ENCODE data around the gene LRRC27. TPM values are rescaled to one million over a fixed set of nuclear protein-coding genes. Genes with fewer than 3 reads are reported as not detected.

The LRRC27 gene
- total RNA-seq, 6 donors from 2014 or later, result 7.4 to 110 (median 15.1) TPM

DNA sequence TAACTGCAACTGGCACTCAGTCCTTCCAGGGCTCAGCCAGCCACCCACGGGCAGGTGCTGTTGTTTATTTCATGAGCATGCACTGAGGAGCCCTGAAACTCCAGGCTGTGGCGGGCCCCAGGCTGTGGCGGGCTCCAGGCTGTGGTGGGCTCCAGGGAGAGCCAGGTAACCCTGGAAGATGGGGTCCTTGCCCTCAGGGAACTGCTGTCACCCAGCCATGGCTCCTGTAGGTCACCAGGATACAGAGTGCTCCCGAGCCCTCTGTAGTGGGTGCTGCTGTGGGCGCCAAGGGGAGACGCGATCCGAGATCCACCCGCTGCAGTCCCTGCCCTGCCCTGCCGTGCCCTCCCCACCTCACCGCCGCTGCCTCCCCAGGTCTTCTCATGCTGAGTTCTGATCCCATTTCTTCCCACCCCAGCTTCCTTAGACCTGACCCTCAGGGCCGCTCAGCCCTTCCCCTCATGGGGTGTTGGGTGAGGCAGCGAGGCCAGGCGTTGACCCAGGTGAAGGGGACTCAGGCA, 29.6 kb downstream of the LRRC27 start:
- TF ChIP-seq POLR2AphosphoS5 (IDR thresholded peaks at IDR 0.05) (no peak), EP300 (IDR thresholded peaks at IDR 0.05) (no peak), POLR2A (IDR thresholded peaks at IDR 0.05) (no peak)
- TF ChIP-seq, protein P1, sequence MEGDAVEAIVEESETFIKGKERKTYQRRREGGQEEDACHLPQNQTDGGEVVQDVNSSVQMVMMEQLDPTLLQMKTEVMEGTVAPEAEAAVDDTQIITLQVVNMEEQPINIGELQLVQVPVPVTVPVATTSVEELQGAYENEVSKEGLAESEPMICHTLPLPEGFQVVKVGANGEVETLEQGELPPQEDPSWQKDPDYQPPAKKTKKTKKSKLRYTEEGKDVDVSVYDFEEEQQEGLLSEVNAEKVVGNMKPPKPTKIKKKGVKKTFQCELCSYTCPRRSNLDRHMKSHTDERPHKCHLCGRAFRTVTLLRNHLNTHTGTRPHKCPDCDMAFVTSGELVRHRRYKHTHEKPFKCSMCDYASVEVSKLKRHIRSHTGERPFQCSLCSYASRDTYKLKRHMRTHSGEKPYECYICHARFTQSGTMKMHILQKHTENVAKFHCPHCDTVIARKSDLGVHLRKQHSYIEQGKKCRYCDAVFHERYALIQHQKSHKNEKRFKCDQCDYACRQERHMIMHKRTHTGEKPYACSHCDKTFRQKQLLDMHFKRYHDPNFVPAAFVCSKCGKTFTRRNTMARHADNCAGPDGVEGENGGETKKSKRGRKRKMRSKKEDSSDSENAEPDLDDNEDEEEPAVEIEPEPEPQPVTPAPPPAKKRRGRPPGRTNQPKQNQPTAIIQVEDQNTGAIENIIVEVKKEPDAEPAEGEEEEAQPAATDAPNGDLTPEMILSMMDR (IDR thresholded peaks at IDR 0.05), result no peak
- peak in 1 of 2 donors; percentile 8 for DNase-seq
- WGBS, 2 donors, result 93 to 98% methylated on average over 10 to 15 of the region's 15 CpGs
- no peak overlapping the region for H3K27ac ChIP-seq
- peaks cover 0 to 24% (median 11%) of the 10 kb centered on the region in 4 donors for H3K36me3 ChIP-seq
- no peak overlapping the region for H3K4me3 ChIP-seq
- peak in 1 of 2 donors; percentile 4 for ATAC-seq (ENCODE audit: low FRiP score in 2 of 2)
- H3K9me3 ChIP-seq, result no peaks in the 10 kb centered on the region
- no peaks in the 10 kb centered on the region for H3K27me3 ChIP-seq
- no peaks in the 10 kb centered on the region for H3K4me1 ChIP-seq

DNA sequence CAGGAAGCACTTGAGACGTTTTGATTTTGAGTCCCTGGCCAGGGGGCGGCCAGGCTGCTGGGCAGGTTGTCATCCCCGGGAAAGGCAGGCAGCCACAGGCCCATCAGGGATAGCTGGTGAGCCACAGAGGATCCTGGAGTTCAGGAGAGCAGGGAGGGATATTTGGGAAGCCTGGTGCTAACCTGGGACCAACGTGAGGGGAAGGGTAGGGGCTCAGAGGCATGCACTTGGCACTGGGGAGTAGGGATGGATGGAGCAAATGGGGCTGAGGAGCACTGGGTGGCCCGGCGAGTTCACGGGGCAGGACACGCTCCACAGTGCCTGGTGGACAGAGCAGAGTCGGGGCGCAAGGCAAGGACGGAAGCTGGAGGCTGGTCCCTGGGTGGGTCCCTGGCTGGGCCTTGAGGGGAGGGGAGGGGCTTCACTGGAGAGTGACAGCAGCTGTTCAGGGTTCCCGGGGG, 30.2 kb downstream of the LRRC27 start:
- DNase-seq, result peak in 1 of 2 donors; percentile 12
- Histone ChIP-seq H3K27me3 (no peaks in the 10 kb centered on the region), H3K27ac (no peak overlapping the region), H3K4me3 (no peak overlapping the region), H3K36me3 (peaks cover 0 to 25% (median 12%) of the 10 kb centered on the region in 4 donors), H3K9me3 (no peaks in the 10 kb centered on the region), H3K4me1 (no peaks in the 10 kb centered on the region)
- WGBS, 2 donors, result 63 to 94% methylated on average over 3 to 9 of the region's 12 CpGs
- no peak for ATAC-seq (ENCODE audit: low FRiP score in 2 of 2)
- no peak for TF ChIP-seq EP300 (IDR thresholded peaks at IDR 0.05)
- TF ChIP-seq, protein P1 (IDR thresholded peaks at IDR 0.05), result no peak
- no peak for TF ChIP-seq POLR2A (IDR thresholded peaks at IDR 0.05)
- TF ChIP-seq POLR2AphosphoS5 (IDR thresholded peaks at IDR 0.05), result no peak

DNA sequence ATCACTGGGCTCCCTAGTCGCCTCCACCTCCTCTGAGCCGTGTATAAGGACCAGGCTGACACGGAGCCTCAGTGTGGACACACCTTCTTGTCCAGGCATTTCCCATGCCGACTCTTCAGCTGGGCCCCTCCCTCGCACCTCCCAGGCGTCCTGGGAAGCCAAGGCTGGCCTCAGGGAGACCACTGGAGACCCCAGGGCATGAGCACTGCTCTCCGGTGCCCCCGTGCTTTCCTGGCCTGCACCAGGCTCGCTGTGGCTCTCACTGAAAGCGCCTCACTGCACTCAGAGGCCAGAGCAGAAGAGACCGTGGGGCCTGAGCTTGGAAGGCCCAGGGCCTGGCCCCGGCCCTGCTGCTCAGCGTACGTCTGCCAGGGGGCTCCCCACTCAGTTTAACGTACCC, 31.4 kb downstream of the LRRC27 start:
- Histone ChIP-seq H3K4me1 (no peaks in the 10 kb centered on the region), H3K4me3 (no peak overlapping the region), H3K27me3 (no peaks in the 10 kb centered on the region), H3K27ac (no peak overlapping the region), H3K9me3 (no peaks in the 10 kb centered on the region), H3K36me3 (peaks cover 0 to 27% (median 12%) of the 10 kb centered on the region in 4 donors)
- WGBS, 2 donors, result 91 to 97% methylated on average over 10 to 15 of the region's 15 CpGs
- DNase-seq, result peak in 1 of 2 donors; percentile 16
- ATAC-seq (ENCODE audit: low FRiP score in 2 of 2), result no peak
- no peak for TF ChIP-seq EP300 (IDR thresholded peaks at IDR 0.05)
- no peak for TF ChIP-seq POLR2A (IDR thresholded peaks at IDR 0.05)
- TF ChIP-seq, protein P1 (IDR thresholded peaks at IDR 0.05), result no peak
- no peak for TF ChIP-seq POLR2AphosphoS5 (IDR thresholded peaks at IDR 0.05)

DNA sequence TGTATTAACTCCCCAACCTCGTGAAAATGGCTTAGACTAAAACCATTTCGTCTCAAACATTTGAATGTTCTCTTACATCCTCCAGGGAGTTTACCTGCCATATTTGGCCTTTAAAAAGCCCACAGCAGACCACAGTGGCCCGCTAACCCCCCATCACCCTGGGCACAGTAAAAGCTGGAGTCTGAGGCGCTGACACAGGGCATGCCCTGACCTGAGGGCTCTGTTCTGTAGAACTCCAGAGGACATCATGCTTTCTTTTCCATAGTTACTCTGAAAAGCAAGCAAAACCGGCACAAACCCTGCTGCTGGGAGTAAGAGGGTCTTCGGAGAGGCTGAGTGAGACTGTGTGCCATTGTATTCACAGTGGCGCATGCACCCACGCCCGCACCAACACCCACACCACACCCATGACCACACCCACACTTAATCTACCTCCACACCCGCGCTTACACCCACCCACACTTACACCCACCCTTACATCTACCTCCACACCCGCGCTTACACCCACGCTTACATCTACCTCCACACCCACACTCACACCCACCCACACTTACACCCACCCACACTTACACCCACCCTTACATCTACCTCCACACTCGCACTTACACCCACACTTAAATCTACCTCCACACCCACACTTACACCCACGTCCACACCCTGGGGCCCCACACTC, 32.1 kb downstream of the LRRC27 start:
- WGBS, 2 donors, result 65 to 68% methylated on average over 16 of the region's 16 CpGs
- DNase-seq (no peak), ATAC-seq (ENCODE audit: low FRiP score in 2 of 2) (peak; percentile 84 to 98)
- H3K4me1 ChIP-seq, result no peaks in the 10 kb centered on the region
- peaks cover 0 to 27% (median 12%) of the 10 kb centered on the region in 4 donors for H3K36me3 ChIP-seq
- H3K9me3 ChIP-seq, result no peaks in the 10 kb centered on the region
- H3K27ac ChIP-seq, result no peak overlapping the region
- TF ChIP-seq POLR2AphosphoS5 (IDR thresholded peaks at IDR 0.05) (no peak), POLR2A (IDR thresholded peaks at IDR 0.05) (no peak), EP300 (IDR thresholded peaks at IDR 0.05) (no peak)
- TF ChIP-seq, protein P1 (IDR thresholded peaks at IDR 0.05), result no peak
- H3K27me3 ChIP-seq, result no peaks in the 10 kb centered on the region
- H3K4me3 ChIP-seq, result no peak overlapping the region
